ENCODE results near the gene MRPS25. TPM values are rescaled to one million over a fixed set of nuclear protein-coding genes. Genes with fewer than 3 reads are reported as not detected.

MRPS25 gene
- total and polyA plus RNA-seq, 2 donors (not counting 3 experiments of a cell fraction or from before 2014, with no cell fraction given) = 32.5 to 68.7 TPM

DNA sequence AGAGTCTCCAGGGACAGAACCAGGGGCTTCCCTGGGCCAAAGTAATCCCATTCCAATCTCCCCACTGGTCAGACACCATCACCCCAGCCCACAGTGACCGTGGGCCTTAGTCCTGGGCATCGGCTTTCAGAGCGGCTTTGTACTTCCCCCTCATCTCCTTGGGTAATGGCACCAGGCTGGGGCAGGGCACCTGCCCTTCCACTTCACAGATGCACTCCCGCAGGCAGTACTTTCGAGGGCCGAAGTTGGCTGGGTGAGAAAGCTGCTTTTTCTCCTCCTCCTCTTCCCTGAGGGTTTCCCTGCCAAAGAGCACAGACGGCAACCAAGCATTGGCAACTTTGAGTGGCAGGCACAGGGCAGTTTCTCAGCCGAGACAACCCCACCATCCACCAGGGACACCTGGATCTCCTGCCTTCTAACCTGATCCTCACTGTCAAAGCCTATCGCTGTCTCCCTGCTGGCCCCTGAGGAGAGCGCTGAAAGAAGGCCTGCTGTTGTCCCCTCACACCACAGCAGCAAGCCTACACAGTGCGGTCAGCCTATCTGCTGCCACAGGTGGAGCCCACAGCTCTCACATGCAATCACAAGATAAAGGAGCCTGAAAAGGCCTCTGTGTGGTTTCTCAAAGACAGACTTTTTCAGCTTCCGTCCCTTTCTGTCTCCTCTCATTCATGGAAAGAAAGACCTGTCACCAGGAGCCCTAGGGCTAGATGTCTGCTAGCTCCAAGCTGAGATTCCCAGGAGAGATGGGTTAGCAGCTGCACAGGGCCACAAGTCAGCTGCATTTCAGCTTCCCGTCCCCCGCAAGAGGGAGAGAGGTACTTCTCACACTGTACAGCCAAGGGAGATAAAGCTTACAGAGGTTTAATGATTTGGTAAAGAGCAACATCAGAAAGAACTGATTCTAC, 12.5 kb downstream of the MRPS25 start:
- peaks cover 60% of the 10 kb centered on the region for H3K79me2 ChIP-seq (ENCODE audit: control insufficient read depth, insufficient read depth, low read length)
- H3K9ac ChIP-seq (replicated peaks; ENCODE audit: extremely low read depth, insufficient read depth, low read length) = no peak overlapping the region
- H3K4me3 ChIP-seq (replicated peaks in 1 of 3; ENCODE audit: insufficient read depth in 1 of 3, low read depth in 1 of 3, low read length in 3 of 3) = no peak overlapping the region
- no peak overlapping the region for H3K4me2 ChIP-seq (ENCODE audit: insufficient read depth, low read length)
- dilution Hi-C loops (cut with MboI; ENCODE audit: extremely low pct_ligation_motif_present, low sequenced_read_pairs) (no loop called here), intact Hi-C loops (cut with micrococcal nuclease) (no loop called here)
- no peak overlapping the region for H3K27ac ChIP-seq (ENCODE audit: insufficient read depth, low read depth, low read length)
- no peaks in the 10 kb centered on the region for H3K27me3 ChIP-seq (ENCODE audit: control insufficient read depth in 2 of 2, insufficient read depth in 2 of 2, low read length in 2 of 2)
- DNase-seq (ENCODE audit: low read depth, low spot score) = no peak
- no peak for FAIRE-seq
- no peaks in the 10 kb centered on the region for H3K9me1 ChIP-seq (replicated peaks; ENCODE audit: control insufficient read depth, extremely low read depth, insufficient read depth, low read length)
- ChIA-PET POLR2A (no interaction called here), CTCF (interaction anchor here (1.6 kb wide), 1 partner anchor 9 kb away, joined by 3 read pairs; no protein-coding TSS in a partner anchor)
- BruUV-seq (replicated peaks) = no TSS peak
- H3K4me1 ChIP-seq (ENCODE audit: control insufficient read depth, extremely low read depth, insufficient read depth, low read length) = no peaks in the 10 kb centered on the region
- peaks cover 11 to 35% of the 10 kb centered on the region in 2 experiments for H3K36me3 ChIP-seq (ENCODE audit: control insufficient read depth in 2 of 2, extremely low read depth in 1 of 2, insufficient read depth in 2 of 2, low read length in 2 of 2)
- no peak overlapping the region for H2AFZ ChIP-seq (ENCODE audit: low read depth, low read length)
- TF ChIP-seq FOS (IDR thresholded peaks at IDR 0.05; ENCODE audit: borderline replicate concordance, insufficient read depth, low read length) (no peak), JUN (IDR thresholded peaks at IDR 0.05; ENCODE audit: borderline replicate concordance, insufficient read depth, insufficient read length, low read depth) (no peak), POLR2AphosphoS5 (IDR thresholded peaks at IDR 0.05; ENCODE audit: insufficient read depth, low read depth, low read length) (no peak), MYC (IDR thresholded peaks at IDR 0.05; ENCODE audit: low read depth, low read length) (no peak), EZH2 (IDR thresholded peaks at IDR 0.05; ENCODE audit: borderline replicate concordance, low read depth, low read length, severe bottlenecking) (no peak), GATA2 (IDR thresholded peaks at IDR 0.05; ENCODE audit: insufficient read depth, insufficient read length, low read depth, low read length) (no peak), POLR2A (IDR thresholded peaks at IDR 0.05; ENCODE audit: low read depth, low read length) (no peak)
- TF ChIP-seq, protein P1, sequence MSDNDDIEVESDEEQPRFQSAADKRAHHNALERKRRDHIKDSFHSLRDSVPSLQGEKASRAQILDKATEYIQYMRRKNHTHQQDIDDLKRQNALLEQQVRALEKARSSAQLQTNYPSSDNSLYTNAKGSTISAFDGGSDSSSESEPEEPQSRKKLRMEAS (IDR thresholded peaks at IDR 0.05; ENCODE audit: insufficient read depth, insufficient read length) = no peak
- TF ChIP-seq, protein P2, sequence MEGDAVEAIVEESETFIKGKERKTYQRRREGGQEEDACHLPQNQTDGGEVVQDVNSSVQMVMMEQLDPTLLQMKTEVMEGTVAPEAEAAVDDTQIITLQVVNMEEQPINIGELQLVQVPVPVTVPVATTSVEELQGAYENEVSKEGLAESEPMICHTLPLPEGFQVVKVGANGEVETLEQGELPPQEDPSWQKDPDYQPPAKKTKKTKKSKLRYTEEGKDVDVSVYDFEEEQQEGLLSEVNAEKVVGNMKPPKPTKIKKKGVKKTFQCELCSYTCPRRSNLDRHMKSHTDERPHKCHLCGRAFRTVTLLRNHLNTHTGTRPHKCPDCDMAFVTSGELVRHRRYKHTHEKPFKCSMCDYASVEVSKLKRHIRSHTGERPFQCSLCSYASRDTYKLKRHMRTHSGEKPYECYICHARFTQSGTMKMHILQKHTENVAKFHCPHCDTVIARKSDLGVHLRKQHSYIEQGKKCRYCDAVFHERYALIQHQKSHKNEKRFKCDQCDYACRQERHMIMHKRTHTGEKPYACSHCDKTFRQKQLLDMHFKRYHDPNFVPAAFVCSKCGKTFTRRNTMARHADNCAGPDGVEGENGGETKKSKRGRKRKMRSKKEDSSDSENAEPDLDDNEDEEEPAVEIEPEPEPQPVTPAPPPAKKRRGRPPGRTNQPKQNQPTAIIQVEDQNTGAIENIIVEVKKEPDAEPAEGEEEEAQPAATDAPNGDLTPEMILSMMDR (IDR thresholded peaks at IDR 0.05; ENCODE audit: extremely low read depth in 1 of 2, insufficient read depth in 1 of 2, low read depth in 1 of 2, low read length in 2 of 2) = no peak
- no peaks in the 10 kb centered on the region for H4K20me1 ChIP-seq (replicated peaks; ENCODE audit: control insufficient read depth, extremely low read depth, insufficient read depth, low read length)
- H3K9me3 ChIP-seq (replicated peaks; ENCODE audit: control insufficient read depth, insufficient read depth, low read length) = no peaks in the 10 kb centered on the region

Data from endothelial cell of umbilical vein (primary cell).